Epithelial cell of esophagus (primary cell): ENCODE results near the gene TTC21B.

Source experiments
- DNase-seq: peaks from one replicate; pipeline ENCODE4 v3.0.0; 2010; ENCODE audit warnings: low read depth
- H3K4me3 ChIP-seq: 2 replicates; pipeline ENCODE4 v1.5.1; 2011; ENCODE audit warnings: mild to moderate bottlenecking, low read length, control low read depth
- CTCF ChIP-seq: IDR thresholded peaks from 2 replicates; pipeline ENCODE4 v1.5.1; 2011; ENCODE audit warnings: low read depth, mild to moderate bottlenecking, low read length, control low read depth, inconsistent platforms; ENCODE audit not compliant: insufficient read depth; ENCODE audit errors: missing control alignments

The TTC21B gene

GRCh38 chr2:165891345-165891744, 62.2 kb downstream of the TTC21B start:
- no peak for TF ChIP-seq CTCF
- DNase-seq, result no peak
- no peak overlapping the region for H3K4me3 ChIP-seq

DNA sequence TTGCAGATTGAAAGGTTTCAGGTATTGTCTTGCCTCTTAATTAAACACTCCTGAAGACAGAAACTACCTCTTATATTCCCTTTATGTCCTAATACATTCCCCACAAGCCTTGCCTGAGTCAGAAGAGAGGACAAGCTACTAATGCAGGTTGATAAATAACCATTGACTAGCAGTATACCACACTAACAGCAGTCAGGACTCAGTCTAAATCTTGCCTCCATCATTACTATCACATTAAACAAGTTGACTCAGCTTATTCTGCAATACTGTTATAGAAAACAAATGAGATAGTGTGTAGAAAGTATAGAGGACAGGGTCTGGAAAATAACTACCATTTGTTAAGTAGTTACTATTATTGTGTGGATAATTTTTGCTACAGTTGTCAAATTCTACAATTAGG, 63.8 kb downstream of the TTC21B start:
- H3K4me3 ChIP-seq, result no peak overlapping the region
- no peak for DNase-seq
- TF ChIP-seq CTCF, result no peak

- DNase-seq, result no peak
- no peak for TF ChIP-seq CTCF
- no peak overlapping the region for H3K4me3 ChIP-seq
These were observed 64.4 kb downstream of the TTC21B start for GRCh38 chr2:165889158-165889557.

DNA sequence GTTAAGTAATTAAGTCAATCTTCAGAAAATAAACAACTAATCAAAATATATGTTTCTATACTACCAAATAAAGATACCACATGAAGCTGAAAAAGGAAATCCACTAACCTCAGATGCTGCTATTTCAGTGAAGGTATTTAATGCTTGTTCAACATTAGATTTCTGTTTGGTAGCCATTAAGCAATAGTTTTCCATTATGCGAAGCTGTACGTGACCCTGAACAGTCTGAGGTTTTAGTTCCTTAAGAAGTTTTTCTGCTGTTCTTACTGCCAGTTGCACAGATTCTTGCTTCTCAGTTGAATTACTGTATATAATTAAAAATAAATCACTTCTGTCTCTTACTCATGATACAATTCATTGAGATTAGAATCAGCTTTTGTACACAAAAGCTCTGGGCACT, 65.4 kb downstream of the TTC21B start:
- H3K4me3 ChIP-seq, result no peak overlapping the region
- no peak for DNase-seq
- TF ChIP-seq CTCF, result no peak

- no peak for DNase-seq
- TF ChIP-seq CTCF, result no peak
- no peak overlapping the region for H3K4me3 ChIP-seq
These were observed 67.0 kb downstream of the TTC21B start for GRCh38 chr2:165886487-165887146.

DNA sequence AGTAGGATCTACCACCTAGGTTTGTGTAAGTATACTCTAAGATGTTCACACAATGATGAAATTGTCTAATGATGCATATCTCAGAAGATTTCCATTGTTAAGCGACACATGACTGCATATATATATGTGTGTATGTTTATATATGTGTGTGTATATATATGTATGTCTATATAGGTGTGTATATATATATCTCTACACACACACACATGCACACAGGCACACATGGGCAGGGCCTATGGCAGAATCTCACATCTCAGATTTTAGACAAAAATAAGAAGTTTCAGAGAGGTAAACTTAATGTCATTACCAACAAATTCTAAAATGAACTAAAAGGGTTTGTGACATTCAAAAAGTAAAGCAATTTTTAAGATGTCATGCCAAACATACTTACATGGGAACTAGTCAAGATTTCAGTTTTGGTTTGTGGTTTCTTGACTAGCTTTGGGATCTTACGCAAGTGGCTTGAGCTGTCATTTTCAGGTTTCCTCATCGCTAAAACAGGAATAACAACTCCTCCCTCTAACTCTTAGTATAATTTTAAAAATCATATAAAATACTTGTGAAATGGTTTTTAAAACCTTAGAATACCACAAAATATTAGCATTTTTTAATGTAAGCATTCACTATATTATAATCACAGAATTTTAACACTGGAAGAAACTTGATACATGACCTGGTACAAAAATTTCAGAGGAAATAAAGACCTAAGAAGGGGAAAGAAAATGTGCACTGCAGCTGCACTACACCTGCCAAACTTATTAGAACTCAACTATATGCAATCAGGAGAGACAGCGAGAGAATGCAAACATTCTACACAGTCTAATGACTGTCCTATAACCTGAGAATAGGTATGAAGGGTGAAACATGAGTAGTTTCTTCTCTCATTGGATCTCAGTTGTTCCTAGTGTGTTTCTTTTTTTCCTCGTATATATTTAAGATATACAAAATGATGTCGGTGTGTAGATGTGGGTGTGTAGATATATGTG, 75.7 kb downstream of the TTC21B start:
- DNase-seq, result peak; percentile 86
- no peak for TF ChIP-seq CTCF

DNA sequence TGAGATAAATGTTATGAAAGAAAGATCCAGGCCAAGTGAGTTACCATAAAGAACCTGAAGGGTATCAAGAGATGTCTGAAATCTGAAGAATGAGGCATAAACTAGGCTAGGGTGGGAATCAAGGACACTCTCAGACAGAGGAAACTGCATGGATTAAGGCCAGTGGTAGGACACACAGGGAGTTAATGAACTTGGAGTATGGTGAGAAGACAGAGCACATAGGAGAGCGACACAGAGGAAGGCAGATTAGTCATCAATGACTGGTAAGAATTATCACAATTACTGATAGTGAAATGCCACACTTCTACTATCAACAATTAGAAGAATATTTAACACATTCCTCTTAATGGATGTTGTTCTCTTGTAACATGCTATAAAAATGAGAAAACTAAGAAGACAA, 76.9 kb downstream of the TTC21B start:
- no peak for TF ChIP-seq CTCF
- DNase-seq, result peak; percentile 57
- H3K4me3 ChIP-seq, result no peak overlapping the region

More for the DNA sequence above, 75.7 kb downstream of the TTC21B start:
- H3K4me3 ChIP-seq, result no peak overlapping the region
